ENCODE results near the gene FER. TPM values are rescaled to one million over a fixed set of nuclear protein-coding genes. Genes with fewer than 3 reads are reported as not detected.

The FER gene
- total and polyA plus RNA-seq, 2 of the 8 experiments (the other 6 are each of a cell fraction or from before 2014, with no cell fraction given), result 1.3 to 15.8 TPM

DNA sequence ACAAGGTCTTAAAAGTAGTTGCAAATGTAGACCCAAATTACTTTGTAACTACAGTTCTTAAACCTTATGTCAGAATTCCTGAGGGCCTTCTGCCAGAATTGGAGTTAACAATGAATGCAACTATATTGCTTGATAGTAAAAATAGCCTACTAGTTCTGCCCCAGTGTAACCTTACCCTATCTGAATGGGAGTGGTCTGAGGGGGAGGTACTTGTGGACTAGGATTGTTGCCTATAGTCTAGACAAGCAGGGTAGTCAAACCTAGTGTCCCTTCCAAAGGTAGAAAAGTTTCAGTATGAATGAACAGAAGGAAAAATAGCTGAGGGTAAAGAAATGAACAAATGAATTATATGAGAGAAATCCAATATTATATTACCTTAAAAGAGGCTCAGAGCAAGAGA lies 419.9 kb downstream of the FER start:
- CTCF ChIA-PET (ENCODE audit: partially characterized antibody), result no interaction called here

More for the DNA sequence above, 419.9 kb downstream of the FER start:
- Histone ChIP-seq H3K14ac (ENCODE audit: insufficient read length) (no peak overlapping the region), H2BK20ac (ENCODE audit: low read length) (no peak overlapping the region), H3K56ac (replicated peaks; ENCODE audit: insufficient read length, low read depth, low read length) (no peak overlapping the region), H3K27ac (ENCODE audit: low read depth, low read length) (no peak overlapping the region), H3K18ac (ENCODE audit: extremely low read depth, low read length) (no peak overlapping the region), H4K91ac (replicated peaks; ENCODE audit: insufficient read length, low read length) (no peak overlapping the region), H3K79me1 (ENCODE audit: low read depth, low read length) (no peaks in the 10 kb centered on the region), H2AK5ac (ENCODE audit: low read depth, low read length) (no peak overlapping the region), H3K4me3 (ENCODE audit: extremely low read depth in 1 of 4, insufficient read depth in 2 of 4, low read depth in 3 of 4, low read length in 4 of 4) (no peak overlapping the region), H3K9ac (replicated peaks in 1 of 4; ENCODE audit: extremely low read depth in 1 of 4, low read depth in 3 of 4, low read length in 3 of 4) (no peak overlapping the region), H2BK5ac (ENCODE audit: low read depth, low read length) (no peak overlapping the region), H3K27me3 (replicated peaks in 1 of 4; ENCODE audit: control insufficient read depth in 3 of 4, extremely low read depth in 1 of 4, insufficient read depth in 3 of 4, low read length in 3 of 4) (no peaks in the 10 kb centered on the region), H3K4me1 (replicated peaks in 1 of 4; ENCODE audit: control insufficient read depth in 3 of 4, insufficient read depth in 4 of 4, low read length in 3 of 4) (peaks cover 0 to 4% (median 2%) of the 10 kb centered on the region in 4 experiments; a peak in 3 of 7 replicates), H2BK120ac (replicated peaks; ENCODE audit: low read depth, low read length) (no peak overlapping the region), H3K9me3 (ENCODE audit: insufficient read depth in 2 of 2, low read depth in 1 of 2, low read length in 1 of 2) (no peaks in the 10 kb centered on the region), H3K4me2 (ENCODE audit: insufficient read depth in 1 of 2, low read depth in 2 of 2, low read length in 2 of 2) (no peak overlapping the region), H3K36me3 (ENCODE audit: control insufficient read depth in 2 of 4, insufficient read depth in 4 of 4, low read length in 3 of 4) (no peaks in the 10 kb centered on the region), H4K8ac (ENCODE audit: extremely low read depth, insufficient read depth, low read length) (no peak overlapping the region), H3K4ac (replicated peaks; ENCODE audit: insufficient read length, low read depth, low read length) (no peak overlapping the region), H4K20me1 (replicated peaks in 1 of 2; ENCODE audit: control insufficient read depth in 1 of 2, insufficient read depth in 2 of 2, low read length in 2 of 2) (no peaks in the 10 kb centered on the region), H4K5ac (ENCODE audit: insufficient read length, low read depth, low read length) (no peak overlapping the region), H3K23ac (ENCODE audit: insufficient read length) (no peak overlapping the region), H2AFZ (ENCODE audit: low read length) (no peak overlapping the region), H2BK12ac (ENCODE audit: low read depth, low read length) (no peak overlapping the region), H3K23me2 (ENCODE audit: low read depth, low read length) (no peaks in the 10 kb centered on the region), H3K79me2 (ENCODE audit: control insufficient read depth in 1 of 2, insufficient read depth in 2 of 2, low read length in 2 of 2) (no peaks in the 10 kb centered on the region), H2BK15ac (ENCODE audit: low read length) (no peak overlapping the region)
- TF ChIP-seq RAD21 (IDR thresholded peaks at IDR 0.05 in 1 of 2, conservative IDR thresholded peaks at IDR 0.05 in 1 of 2; ENCODE audit: low read depth in 2 of 2, low read length in 2 of 2), result no peak
- TF ChIP-seq CREB1 (IDR thresholded peaks at IDR 0.05), result no peak
- FAIRE-seq, result no peak
- POLR2A ChIA-PET (ENCODE audit: partially characterized antibody), result no interaction called here
- no peak for DNase-seq (ENCODE audit: low read depth in 1 of 2, low spot score in 2 of 2)
